NCI-H748 (cell line): ENCODE data around the gene USP17L11.
"Not testable (repeated sequence)": the region's sequence is repeated elsewhere in the genome, so short reads cannot be mapped to it uniquely, and the experiment has no call there.

Experiments
- DNase-seq: peaks from one replicate; lab custom pipeline; 2025; ENCODE audit not compliant: unreplicated experiment; lab: John Stamatoyannopoulos, UW

Gene USP17L11

GRCh38 chr4:9215105-9215504 lies at the start of gene USP17L11:
Gene USP17L11 (plus strand): TSS chr4:9215405. CDS start chr4:9215405, 0 bp downstream.
- DNase-seq, result not testable (repeated sequence)

- not testable (repeated sequence) for DNase-seq
These were observed 49.2 kb upstream of the USP17L11 start for GRCh38 chr4:9165990-9166389.

GRCh38 chr4:9169791-9170459 lies 45.3 kb upstream of the USP17L11 start, which contains the start of gene FAM90A26:
Gene FAM90A26 (plus strand): TSS chr4:9170409. CDS start chr4:9173173, 2,764 bp downstream.
- not testable (repeated sequence) for DNase-seq

GRCh38 chr4:9210357-9210756 lies 4.8 kb upstream of the USP17L11 start, which contains the start of gene USP17L10:
Gene USP17L10 (plus strand): TSS chr4:9210657. CDS start chr4:9210657, 0 bp downstream.
- not testable (repeated sequence) for DNase-seq

- not testable (repeated sequence) for DNase-seq
These were observed 504 bp upstream of the USP17L11 start for GRCh38 chr4:9214701-9215100.

GRCh38 chr4:9219852-9220251 lies 4.6 kb downstream of the USP17L11 start, which contains the start of gene USP17L12:
Gene USP17L12 (plus strand): TSS chr4:9220152. CDS start chr4:9220152, 0 bp downstream.
- DNase-seq, result not testable (repeated sequence)

- DNase-seq, result not testable (repeated sequence)
These were observed 9.4 kb downstream of the USP17L11 start, which contains the start of gene USP17L13 for GRCh38 chr4:9224596-9224995. Gene USP17L13 (plus strand): TSS chr4:9224896. CDS start chr4:9224896, 0 bp downstream.

- DNase-seq, result not testable (repeated sequence)
These were observed 15.0 kb downstream of the USP17L11 start for GRCh38 chr4:9230249-9230648.

GRCh38 chr4:9234085-9234484 lies 18.9 kb downstream of the USP17L11 start, which contains the start of gene USP17L15:
Gene USP17L15 (plus strand): TSS chr4:9234385. CDS start chr4:9234385, 0 bp downstream.
- not testable (repeated sequence) for DNase-seq

- DNase-seq, result not testable (repeated sequence)
These were observed 23.3 kb downstream of the USP17L11 start for GRCh38 chr4:9238461-9238860.

GRCh38 chr4:9243579-9243978 lies 28.4 kb downstream of the USP17L11 start, which contains the start of gene USP17L17:
Gene USP17L17 (plus strand): TSS chr4:9243879. CDS start chr4:9243879, 0 bp downstream.
- DNase-seq, result not testable (repeated sequence)

GRCh38 chr4:9247953-9248680 lies 32.9 kb downstream of the USP17L11 start, which contains the start of gene USP17L18:
Gene USP17L18 (plus strand): TSS chr4:9248630. CDS start chr4:9248630, 0 bp downstream.
- not testable (repeated sequence) for DNase-seq

- DNase-seq, result not testable (repeated sequence)
These were observed 37.9 kb downstream of the USP17L11 start, which contains the start of gene USP17L19 for GRCh38 chr4:9253078-9253477. Gene USP17L19 (plus strand): TSS chr4:9253378. CDS start chr4:9253378, 0 bp downstream.

- DNase-seq, result not testable (repeated sequence)
These were observed 42.6 kb downstream of the USP17L11 start, which contains the start of gene USP17L20 for GRCh38 chr4:9257824-9258223. Gene USP17L20 (plus strand): TSS chr4:9258124. CDS start chr4:9258124, 0 bp downstream.

GRCh38 chr4:9262572-9262971 lies 47.4 kb downstream of the USP17L11 start, which contains the start of gene USP17L21:
Gene USP17L21 (plus strand): TSS chr4:9262872. CDS start chr4:9262872, 0 bp downstream.
- DNase-seq, result not testable (repeated sequence)
